ENCODE data around the gene ACTRT2.

Gene ACTRT2

GRCh38 chr1:3069491-3070308 is 48.4 kb downstream of the ACTRT2 start:
- DNase-seq: peak; percentile 48

GRCh38 chr1:3070309-3070643 is 49.0 kb downstream of the ACTRT2 start:
- no peak for DNase-seq

- DNase-seq: no peak
These were observed 49.6 kb downstream of the ACTRT2 start for GRCh38 chr1:3070644-3071564.

- no peak for DNase-seq
These were observed 50.5 kb downstream of the ACTRT2 start for GRCh38 chr1:3071565-3072390.
